Thymus (tissue), 11 donors: ENCODE measurements around the gene STIL. TPM values are rescaled to one million over a fixed set of nuclear protein-coding genes. Genes with fewer than 3 reads are reported as not detected.
"Not testable (repeated sequence)": the region's sequence is repeated elsewhere in the genome, so short reads cannot be mapped to it uniquely, and the experiment has no call there.

ENCODE experiments used
- DNase-seq, 9 donors: peaks; one replicate each; pipeline ENCODE4 v3.0.0-alpha.2; 2013; ENCODE audit warnings: low spot score in 9 of 9, low read depth in 6 of 9, missing footprints in 1 of 9
- H3K27ac ChIP-seq, 2 donors: one replicate each; pipeline ENCODE4 v1.5.1; 2013; ENCODE audit warnings: control low read depth in 1 of 2, low read depth in 1 of 2, low read length in 1 of 2, mild to moderate bottlenecking in 1 of 2, moderate library complexity in 1 of 2
- H3K27me3 ChIP-seq, 2 donors: one replicate each; pipeline ENCODE4 v1.5.1; 2013; ENCODE audit warnings: low read length in 1 of 2; ENCODE audit not compliant: control insufficient read depth in 2 of 2, insufficient read depth in 1 of 2
- H3K36me3 ChIP-seq, 2 donors: one replicate each; pipeline ENCODE4 v1.5.1; 2013; ENCODE audit warnings: low read length in 1 of 2, mild to moderate bottlenecking in 1 of 2, moderate library complexity in 1 of 2; ENCODE audit not compliant: control insufficient read depth in 2 of 2, insufficient read depth in 2 of 2
- H3K4me1 ChIP-seq, 2 donors: one replicate each; pipeline ENCODE4 v1.5.1; 2013; ENCODE audit warnings: low read length in 2 of 2; ENCODE audit not compliant: control insufficient read depth in 2 of 2, insufficient read depth in 2 of 2
- H3K4me3 ChIP-seq, 2 donors: one replicate each; pipeline ENCODE4 v1.5.1; 2013; ENCODE audit warnings: low read length in 2 of 2, control low read depth in 1 of 2, mild to moderate bottlenecking in 1 of 2
- H3K9me3 ChIP-seq, 2 donors: one replicate each; pipeline ENCODE4 v1.5.1; 2013; ENCODE audit warnings: low read length in 1 of 2, mild to moderate bottlenecking in 1 of 2; ENCODE audit not compliant: control insufficient read depth in 2 of 2, insufficient read depth in 1 of 2
- WGBS: extraction: QIAGEN DNeasy Blood & Tissue Kit; methylation state at CpG from one replicate; pipeline ENCODE4 v1.1.7; 2013; 5-methylcytosine and 5-hydroxymethylcytosine counted together
- polyA plus RNA-seq: library from polyadenylated mRNA; stranded (reverse); fragments of 200-250 nt; gene quantifications from one replicate; pipeline ENCODE4 v1.2.3, GENCODE V29; 2013
- total RNA-seq: library from RNA; stranded (reverse); fragments of 120-200 nt; gene quantifications from one replicate; pipeline ENCODE4 v1.2.4, GENCODE V29; 2013
- donor health status: healthy.

Gene STIL
- total and polyA plus RNA-seq, 2 donors: 1.1 to 17.7 TPM

DNA sequence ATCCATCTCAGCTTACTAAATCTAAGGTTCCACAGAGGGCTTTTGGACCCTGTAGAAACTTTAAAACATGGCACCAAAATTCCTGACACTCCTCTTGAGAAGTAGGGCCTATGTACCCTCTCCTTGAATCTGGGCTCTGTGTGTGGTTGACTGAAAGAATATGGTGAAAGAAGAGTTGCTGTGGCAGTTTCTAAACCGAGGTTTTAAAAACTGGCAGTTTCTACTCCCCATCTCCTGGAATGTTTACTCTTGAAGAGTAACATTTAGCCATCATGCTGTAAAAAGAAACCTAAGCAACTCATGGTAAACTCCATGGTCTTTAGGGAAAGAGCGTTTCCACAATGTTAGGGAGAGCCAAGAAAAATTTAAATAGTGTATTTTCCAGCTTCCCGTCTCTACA, 15.0 kb upstream of the STIL start:
- 96% methylated on average over 3 of the region's 3 CpGs for WGBS
- Histone ChIP-seq H3K27me3 (no peaks in the 10 kb centered on the region), H3K4me1 (peaks cover 0 to 10% of the 10 kb centered on the region in 2 donors), H3K4me3 (no peak overlapping the region), H3K36me3 (no peaks in the 10 kb centered on the region), H3K9me3 (no peaks in the 10 kb centered on the region), H3K27ac (no peak overlapping the region)
- DNase-seq: no peak

DNA sequence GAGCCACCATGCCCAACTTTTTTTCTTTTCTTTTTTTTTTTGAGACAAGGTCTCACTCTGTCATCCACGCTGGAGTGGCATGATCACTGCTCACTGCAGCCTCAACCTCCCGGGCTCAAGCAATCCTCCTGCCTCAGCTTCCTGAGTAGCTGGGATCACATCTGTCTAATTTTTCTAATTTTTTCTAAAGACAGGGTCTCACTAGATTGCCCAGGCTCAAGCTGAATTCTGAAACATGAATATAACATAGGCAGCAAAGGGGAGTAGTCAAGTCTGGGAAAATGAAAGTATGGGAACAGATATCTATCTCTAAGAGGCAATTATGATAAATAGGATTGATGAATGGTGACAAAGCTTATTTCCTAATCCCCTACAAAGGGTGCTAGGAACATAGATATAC, 12.3 kb upstream of the STIL start:
- Histone ChIP-seq H3K9me3 (no peaks in the 10 kb centered on the region), H3K36me3 (no peaks in the 10 kb centered on the region), H3K4me3 (no peak overlapping the region), H3K4me1 (no peaks in the 10 kb centered on the region), H3K27me3 (no peaks in the 10 kb centered on the region), H3K27ac (no peak overlapping the region)
- no peak for DNase-seq
- 75% methylated on average over 2 of the region's 2 CpGs for WGBS

DNA sequence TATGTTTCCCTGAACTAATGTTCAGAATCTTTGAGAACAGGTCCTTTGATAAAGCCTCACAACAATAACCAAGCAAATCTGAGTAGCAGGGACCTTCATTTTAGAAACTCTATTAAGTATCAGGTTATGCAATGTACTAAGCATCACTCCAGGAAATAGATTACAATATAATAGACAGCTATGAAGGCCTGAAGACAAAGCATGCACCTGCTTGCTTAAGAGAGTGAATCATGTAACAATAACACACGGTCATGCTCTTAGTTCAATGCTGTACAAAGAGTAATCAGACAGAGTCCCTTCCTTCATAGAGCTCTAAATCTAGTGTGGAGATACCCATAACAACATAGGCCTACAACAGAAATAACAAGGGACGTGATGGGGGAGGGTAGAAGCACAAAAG, 11.6 kb upstream of the STIL start:
- H3K27ac ChIP-seq: no peak overlapping the region
- no peaks in the 10 kb centered on the region for H3K36me3 ChIP-seq
- no peaks in the 10 kb centered on the region for H3K9me3 ChIP-seq
- no peaks in the 10 kb centered on the region for H3K27me3 ChIP-seq
- WGBS: 95% methylated on average over 2 of the region's 2 CpGs
- no peaks in the 10 kb centered on the region for H3K4me1 ChIP-seq
- H3K4me3 ChIP-seq: no peak overlapping the region
- no peak for DNase-seq

DNA sequence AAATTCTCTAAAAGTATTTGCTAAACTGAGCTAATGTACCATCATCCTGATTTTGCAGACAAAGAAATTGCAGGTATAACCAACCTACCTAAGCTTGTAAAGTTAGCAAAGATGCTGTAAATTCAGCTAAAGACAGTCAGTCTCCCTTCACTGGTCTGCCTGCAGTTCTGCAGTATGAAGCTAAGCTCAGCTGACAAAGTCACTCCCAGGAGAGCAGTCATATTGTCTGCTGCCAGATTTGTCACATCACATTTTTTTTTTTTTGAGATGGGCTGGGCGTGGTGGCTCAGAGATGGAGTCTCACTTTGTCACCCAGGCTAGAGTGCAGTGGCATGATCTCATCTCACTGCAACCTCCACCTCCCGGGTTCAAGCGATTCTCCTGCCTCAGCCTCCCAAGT, 10.7 kb upstream of the STIL start:
- H3K36me3 ChIP-seq: no peaks in the 10 kb centered on the region
- no peak overlapping the region for H3K4me3 ChIP-seq
- no peaks in the 10 kb centered on the region for H3K4me1 ChIP-seq
- no peaks in the 10 kb centered on the region for H3K27me3 ChIP-seq
- whole genome bisulfite sequencing: 95% methylated on average over 3 of the region's 3 CpGs
- H3K9me3 ChIP-seq: no peaks in the 10 kb centered on the region
- no peak for DNase-seq
- H3K27ac ChIP-seq: no peak overlapping the region

DNA sequence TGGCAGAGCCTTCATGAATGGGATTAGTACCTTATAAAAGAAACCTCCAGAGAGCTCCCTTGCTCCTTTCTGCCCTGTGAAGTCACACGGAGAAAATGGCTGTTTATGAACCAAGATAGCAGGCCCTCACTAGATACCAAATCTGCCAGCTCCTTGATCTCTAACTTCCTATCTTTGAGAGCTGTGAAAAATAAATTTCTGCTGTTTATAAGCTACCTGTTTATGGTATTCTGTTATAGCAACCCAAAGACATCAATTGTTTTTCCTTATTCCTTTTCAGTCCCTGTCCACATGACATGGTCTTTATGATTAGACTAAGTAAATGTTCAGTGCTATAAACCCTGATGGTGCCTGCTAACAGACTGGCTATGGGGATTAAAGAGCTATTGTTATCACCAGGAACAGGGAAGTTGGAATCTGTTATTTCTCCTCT, 9.7 kb upstream of the STIL start:
- Histone ChIP-seq H3K9me3 (no peaks in the 10 kb centered on the region), H3K27ac (no peak overlapping the region), H3K36me3 (no peaks in the 10 kb centered on the region), H3K4me1 (no peaks in the 10 kb centered on the region), H3K27me3 (no peaks in the 10 kb centered on the region), H3K4me3 (no peak overlapping the region)
- 84% methylated on average over 1 of the region's 1 CpG for WGBS
- DNase-seq: no peak

DNA sequence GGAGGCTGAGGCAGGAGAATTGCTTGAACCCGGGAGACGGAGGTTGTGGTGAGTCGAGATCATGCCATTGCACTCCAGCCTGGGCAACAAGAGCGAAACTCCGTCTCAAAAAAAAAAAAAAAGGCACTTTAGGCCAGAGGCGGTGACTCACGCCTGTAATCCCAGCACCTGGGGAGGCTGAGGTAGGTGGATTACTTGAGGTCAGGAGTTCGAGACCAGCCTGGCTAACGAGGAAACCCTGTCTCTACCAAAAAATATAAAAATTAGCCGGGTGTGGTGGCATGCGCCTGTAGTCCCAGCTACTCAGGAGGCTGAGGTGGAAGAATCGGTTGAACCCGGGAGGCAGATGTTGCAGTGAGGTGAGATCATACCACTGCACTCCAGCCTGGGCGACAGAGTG, 6.0 kb upstream of the STIL start:
- H3K36me3 ChIP-seq, H3K27ac ChIP-seq, H3K9me3 ChIP-seq, DNase-seq, H3K27me3 ChIP-seq, H3K4me3 ChIP-seq, H3K4me1 ChIP-seq: not testable (repeated sequence)
- 98% methylated on average over 14 of the region's 14 CpGs for WGBS

DNA sequence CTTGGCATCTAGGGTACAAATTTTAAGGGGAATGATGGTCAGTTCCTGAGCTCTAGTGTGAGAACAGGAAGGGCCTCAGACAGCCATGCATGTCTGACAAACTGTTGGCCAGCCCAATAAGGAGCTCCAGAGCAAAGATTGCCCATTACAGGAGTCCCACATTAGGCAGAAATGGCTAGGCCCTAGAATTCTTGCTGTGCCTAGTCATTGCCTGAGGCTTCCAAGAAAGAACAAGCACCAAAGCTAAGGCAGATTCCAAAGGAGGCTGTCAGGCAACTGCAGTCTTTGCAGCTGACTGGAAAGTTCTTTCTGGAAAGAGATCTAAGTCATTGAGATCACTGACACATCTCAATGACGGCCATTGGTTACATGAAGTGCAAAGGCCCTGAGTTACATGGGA, 3.9 kb upstream of the STIL start:
- DNase-seq: no peak
- peaks cover 3 to 8% of the 10 kb centered on the region in 2 donors for H3K4me1 ChIP-seq
- H3K27me3 ChIP-seq: no peaks in the 10 kb centered on the region
- H3K4me3 ChIP-seq: no peak overlapping the region
- no peaks in the 10 kb centered on the region for H3K36me3 ChIP-seq
- 98% methylated on average over 1 of the region's 1 CpG for WGBS
- H3K27ac ChIP-seq: no peak overlapping the region
- H3K9me3 ChIP-seq: no peaks in the 10 kb centered on the region

DNA sequence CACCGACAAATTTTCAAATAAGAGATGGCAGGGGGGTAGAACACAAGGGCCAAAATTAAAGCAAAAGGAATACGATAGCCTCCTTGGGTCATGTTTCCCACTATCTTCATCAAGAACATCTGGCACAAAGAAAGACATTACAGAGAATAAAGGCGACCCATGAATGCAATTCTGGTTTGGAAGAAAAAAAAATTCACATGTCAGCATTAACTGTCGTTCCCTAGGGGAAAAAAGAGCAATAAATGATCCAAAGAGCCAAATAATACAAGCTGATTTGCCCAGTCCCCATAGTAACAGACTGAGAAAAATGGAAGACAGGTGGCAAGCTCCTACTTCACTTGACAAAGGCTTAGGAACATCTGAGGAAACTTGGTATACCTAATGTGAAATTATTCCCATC, 4.5 kb downstream of the STIL start:
- WGBS: 98% methylated on average over 4 of the region's 4 CpGs
- Histone ChIP-seq H3K4me3 (no peak overlapping the region), H3K9me3 (no peaks in the 10 kb centered on the region), H3K36me3 (peaks cover 7 to 26% of the 10 kb centered on the region in 2 donors), H3K4me1 (peaks cover 3 to 9% of the 10 kb centered on the region in 2 donors), H3K27ac (no peak overlapping the region), H3K27me3 (no peaks in the 10 kb centered on the region)
- no peak for DNase-seq

DNA sequence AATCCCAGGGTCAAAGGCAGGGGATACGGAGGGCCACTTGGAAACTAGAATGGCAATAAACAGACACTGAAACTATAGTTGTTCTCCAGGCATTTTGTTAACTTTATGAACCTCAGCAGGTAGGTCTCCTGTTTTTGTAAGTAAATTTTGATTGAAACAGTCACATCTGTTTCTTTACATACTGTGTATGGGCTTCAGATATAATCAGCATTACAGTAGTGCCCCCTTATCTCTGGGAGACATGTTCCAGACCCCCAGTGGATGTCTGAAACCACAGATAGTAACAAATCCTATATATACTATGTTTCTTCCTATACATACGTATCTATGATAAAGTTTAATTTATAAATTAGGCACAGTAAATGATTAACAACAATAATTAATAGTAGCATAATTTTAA, 11.5 kb downstream of the STIL start:
- Histone ChIP-seq H3K9me3 (no peaks in the 10 kb centered on the region), H3K4me3 (no peak overlapping the region), H3K36me3 (peaks cover 19 to 58% of the 10 kb centered on the region in 2 donors), H3K27me3 (no peaks in the 10 kb centered on the region), H3K4me1 (no peaks in the 10 kb centered on the region), H3K27ac (no peak overlapping the region)
- WGBS: 98% methylated on average over 2 of the region's 2 CpGs
- no peak for DNase-seq
